ENCODE measurements around the gene SH3BGR. TPM values are rescaled to one million over a fixed set of nuclear protein-coding genes. Genes with fewer than 3 reads are reported as not detected.

Gene SH3BGR
- total RNA-seq, 1 donor from 2014 or later = 3.4 TPM

GRCh38 chr21:39511102-39511501 lies 59.3 kb downstream of the SH3BGR start:
- DNase-seq (ENCODE audit: low spot score) = no peak

GRCh38 chr21:39513735-39514134 lies 62.0 kb downstream of the SH3BGR start:
- no peak for DNase-seq (ENCODE audit: low spot score)

- no peak for DNase-seq (ENCODE audit: low spot score)
Measured at GRCh38 chr21:39515684-39516472, 64.1 kb downstream of the SH3BGR start.

- no peak for DNase-seq (ENCODE audit: low spot score)
Measured at GRCh38 chr21:39518055-39518846, 66.5 kb downstream of the SH3BGR start.

- no peak for DNase-seq (ENCODE audit: low spot score)
Measured at GRCh38 chr21:39518847-39519210, 67.1 kb downstream of the SH3BGR start.

- no peak for DNase-seq (ENCODE audit: low spot score)
Measured at GRCh38 chr21:39519835-39520234, 68.1 kb downstream of the SH3BGR start.

GRCh38 chr21:39523399-39523798 lies 71.6 kb downstream of the SH3BGR start:
- no peak for DNase-seq (ENCODE audit: low spot score)

GRCh38 chr21:39523915-39524314 lies 72.1 kb downstream of the SH3BGR start:
- DNase-seq (ENCODE audit: low spot score) = no peak

- no peak for DNase-seq (ENCODE audit: low spot score)
Measured at GRCh38 chr21:39525129-39525528, 73.4 kb downstream of the SH3BGR start.

- no peak for DNase-seq (ENCODE audit: low spot score)
Measured at GRCh38 chr21:39525601-39526000, 73.8 kb downstream of the SH3BGR start.

GRCh38 chr21:39527067-39527595 lies 75.4 kb downstream of the SH3BGR start:
- DNase-seq (ENCODE audit: low spot score) = no peak

- DNase-seq (ENCODE audit: low spot score) = no peak
Measured at GRCh38 chr21:39527664-39528381, 76.1 kb downstream of the SH3BGR start.

GRCh38 chr21:39529026-39529425 lies 77.3 kb downstream of the SH3BGR start:
- no peak for DNase-seq (ENCODE audit: low spot score)

GRCh38 chr21:39531064-39531463 lies 79.3 kb downstream of the SH3BGR start:
- no peak for DNase-seq (ENCODE audit: low spot score)

- DNase-seq (ENCODE audit: low spot score) = no peak
Measured at GRCh38 chr21:39531840-39532239, 80.1 kb downstream of the SH3BGR start.

GRCh38 chr21:39533545-39534380 lies 82.0 kb downstream of the SH3BGR start:
- no peak for DNase-seq (ENCODE audit: low spot score)

- DNase-seq (ENCODE audit: low spot score) = no peak
Measured at GRCh38 chr21:39535646-39536437, 84.1 kb downstream of the SH3BGR start.

- DNase-seq (ENCODE audit: low spot score) = no peak
Measured at GRCh38 chr21:39536835-39537234, 85.1 kb downstream of the SH3BGR start.

- no peak for DNase-seq (ENCODE audit: low spot score)
Measured at GRCh38 chr21:39537571-39537970, 85.8 kb downstream of the SH3BGR start.
